Fibroblast of villous mesenchyme (primary cell): ENCODE results near the gene PRDM12. TPM values are rescaled to one million over a fixed set of nuclear protein-coding genes. Genes with fewer than 3 reads are reported as not detected.
A peak's percentile ranks its signal among the peaks of the same experiment; 100 is the strongest.

ENCODE experiments used
- DNase-seq: peaks from one replicate; pipeline ENCODE4 v3.0.0-alpha.2; 2010; ENCODE audit warnings: low read depth
- H3K4me3 ChIP-seq: 2 replicates; pipeline ENCODE4 v1.5.1; 2011; ENCODE audit warnings: low read depth, mild to moderate bottlenecking, low read length
- total RNA-seq: library from RNA; depleted of rRNA; stranded (reverse); fragments of >200 nt; gene quantifications from 2 replicates; pipeline ENCODE4 v1.2.3, GENCODE V29; 2012
- TF ChIP-seq, protein P1 (sequence below): IDR thresholded peaks from 2 replicates; pipeline ENCODE4 v1.5.1; 2012; ENCODE audit warnings: low read depth, mild to moderate bottlenecking, low read length; ENCODE audit not compliant: insufficient read depth

Gene PRDM12
- total RNA-seq, 1 donor = not detected

- no peak overlapping the region for H3K4me3 ChIP-seq
- DNase-seq = no peak
- TF ChIP-seq, protein P1, sequence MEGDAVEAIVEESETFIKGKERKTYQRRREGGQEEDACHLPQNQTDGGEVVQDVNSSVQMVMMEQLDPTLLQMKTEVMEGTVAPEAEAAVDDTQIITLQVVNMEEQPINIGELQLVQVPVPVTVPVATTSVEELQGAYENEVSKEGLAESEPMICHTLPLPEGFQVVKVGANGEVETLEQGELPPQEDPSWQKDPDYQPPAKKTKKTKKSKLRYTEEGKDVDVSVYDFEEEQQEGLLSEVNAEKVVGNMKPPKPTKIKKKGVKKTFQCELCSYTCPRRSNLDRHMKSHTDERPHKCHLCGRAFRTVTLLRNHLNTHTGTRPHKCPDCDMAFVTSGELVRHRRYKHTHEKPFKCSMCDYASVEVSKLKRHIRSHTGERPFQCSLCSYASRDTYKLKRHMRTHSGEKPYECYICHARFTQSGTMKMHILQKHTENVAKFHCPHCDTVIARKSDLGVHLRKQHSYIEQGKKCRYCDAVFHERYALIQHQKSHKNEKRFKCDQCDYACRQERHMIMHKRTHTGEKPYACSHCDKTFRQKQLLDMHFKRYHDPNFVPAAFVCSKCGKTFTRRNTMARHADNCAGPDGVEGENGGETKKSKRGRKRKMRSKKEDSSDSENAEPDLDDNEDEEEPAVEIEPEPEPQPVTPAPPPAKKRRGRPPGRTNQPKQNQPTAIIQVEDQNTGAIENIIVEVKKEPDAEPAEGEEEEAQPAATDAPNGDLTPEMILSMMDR = no peak
Observed at GRCh38 chr9:130696139-130696650, 31.8 kb downstream of the PRDM12 start.

DNA sequence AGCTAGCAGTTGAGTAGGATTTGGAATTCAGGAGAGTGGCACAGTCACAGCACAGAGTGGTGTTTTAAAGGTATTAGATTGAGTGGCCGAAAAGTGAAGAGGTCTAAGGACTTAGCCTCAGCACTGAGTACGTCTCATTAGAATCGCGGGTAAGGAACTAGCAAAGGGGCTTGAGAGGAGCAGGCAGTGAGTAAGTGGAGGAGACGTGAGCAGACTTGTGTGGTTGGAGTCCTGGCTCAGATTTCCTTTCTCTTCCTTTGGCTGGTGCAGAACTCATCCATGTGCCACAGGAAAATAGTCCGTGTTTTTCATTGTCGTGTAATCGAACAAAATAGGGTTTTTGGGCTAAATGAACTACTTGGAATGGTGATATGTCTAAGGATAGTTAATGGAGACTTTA, 32.6 kb downstream of the PRDM12 start:
- DNase-seq = no peak
- TF ChIP-seq, protein P1 = no peak
- no peak overlapping the region for H3K4me3 ChIP-seq

GRCh38 chr9:130698514-130698913, 34.1 kb downstream of the PRDM12 start:
- DNase-seq = no peak
- no peak overlapping the region for H3K4me3 ChIP-seq
- TF ChIP-seq, protein P1 = no peak

GRCh38 chr9:130699047-130699446, 34.7 kb downstream of the PRDM12 start:
- TF ChIP-seq, protein P1 = no peak
- DNase-seq = no peak
- no peak overlapping the region for H3K4me3 ChIP-seq

DNA sequence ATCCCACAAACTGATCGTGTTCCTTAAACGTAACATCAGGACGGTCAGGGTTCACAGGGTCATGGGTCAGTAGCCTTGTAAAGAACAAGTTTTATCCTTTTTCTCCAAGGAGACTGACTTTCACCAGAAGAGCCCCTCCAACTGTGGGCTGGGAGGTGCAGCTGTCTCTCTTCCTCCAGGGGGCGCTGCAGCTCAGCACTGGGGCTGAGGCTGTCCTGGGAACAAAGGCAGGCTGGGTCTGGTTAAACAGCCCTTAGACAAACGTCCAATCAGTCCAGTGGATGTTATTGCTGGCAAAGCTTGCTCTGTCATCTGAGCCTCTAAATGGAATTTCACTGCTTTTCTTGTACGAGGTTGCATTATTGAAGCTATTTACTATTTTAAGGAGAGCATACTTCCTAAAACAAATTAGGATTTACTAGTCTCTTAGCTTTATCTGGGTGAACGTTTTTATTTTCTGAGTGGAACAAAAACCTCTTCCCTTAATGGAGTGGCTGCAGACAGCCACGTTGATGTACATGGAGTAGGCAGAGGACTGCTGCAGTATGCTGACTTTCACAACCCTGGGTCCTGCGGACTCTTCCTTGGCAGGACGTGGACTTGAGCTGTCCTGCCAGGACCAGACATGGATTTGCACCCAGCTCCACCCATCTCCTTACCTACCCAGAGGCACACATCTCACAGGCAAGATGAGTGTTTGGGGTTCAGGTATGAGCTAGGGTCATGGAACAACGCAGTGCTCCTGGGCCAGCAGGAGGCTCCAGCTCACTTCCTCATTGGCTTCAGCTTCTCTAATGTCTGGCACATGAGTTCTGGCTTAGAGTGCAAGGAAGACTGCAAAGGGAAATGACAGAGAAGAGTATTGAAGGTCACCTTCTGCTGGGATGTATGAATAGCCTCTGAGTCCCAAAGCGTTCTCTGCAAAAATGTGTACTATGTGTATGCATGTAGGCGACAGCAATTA, 36.9 kb downstream of the PRDM12 start:
- TF ChIP-seq, protein P1 = peak; percentile 98
- H3K4me3 ChIP-seq = no peak overlapping the region
- DNase-seq = peak; percentile 81

DNA sequence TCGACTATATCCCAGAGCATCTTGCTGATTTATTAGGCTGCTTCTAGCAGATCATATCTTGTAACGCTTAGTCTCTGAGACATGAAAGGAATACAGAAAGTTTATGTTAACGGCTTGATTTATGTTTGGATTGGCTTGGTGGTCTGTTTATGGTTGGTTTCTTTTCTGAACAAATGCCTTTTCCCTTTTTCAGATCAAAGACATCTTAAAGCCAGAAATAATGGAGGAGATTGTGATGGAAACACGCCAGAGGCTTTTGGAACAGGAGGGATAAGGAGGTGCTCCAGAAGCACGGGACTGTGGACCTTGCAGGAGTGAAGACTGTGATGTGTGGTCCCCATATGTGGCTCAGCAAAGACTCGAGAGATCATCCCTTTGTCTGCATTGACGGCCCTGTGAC, 39.1 kb downstream of the PRDM12 start:
- H3K4me3 ChIP-seq = no peak overlapping the region
- TF ChIP-seq, protein P1 = no peak
- no peak for DNase-seq
